ENCODE results near the gene SPRY4.

Gene SPRY4

GRCh38 chr5:142360051-142360498, 35.3 kb upstream of the SPRY4 start:
- ChIA-PET CTCF (no interaction called here), POLR2A (no interaction called here)
- TF ChIP-seq, protein P1, sequence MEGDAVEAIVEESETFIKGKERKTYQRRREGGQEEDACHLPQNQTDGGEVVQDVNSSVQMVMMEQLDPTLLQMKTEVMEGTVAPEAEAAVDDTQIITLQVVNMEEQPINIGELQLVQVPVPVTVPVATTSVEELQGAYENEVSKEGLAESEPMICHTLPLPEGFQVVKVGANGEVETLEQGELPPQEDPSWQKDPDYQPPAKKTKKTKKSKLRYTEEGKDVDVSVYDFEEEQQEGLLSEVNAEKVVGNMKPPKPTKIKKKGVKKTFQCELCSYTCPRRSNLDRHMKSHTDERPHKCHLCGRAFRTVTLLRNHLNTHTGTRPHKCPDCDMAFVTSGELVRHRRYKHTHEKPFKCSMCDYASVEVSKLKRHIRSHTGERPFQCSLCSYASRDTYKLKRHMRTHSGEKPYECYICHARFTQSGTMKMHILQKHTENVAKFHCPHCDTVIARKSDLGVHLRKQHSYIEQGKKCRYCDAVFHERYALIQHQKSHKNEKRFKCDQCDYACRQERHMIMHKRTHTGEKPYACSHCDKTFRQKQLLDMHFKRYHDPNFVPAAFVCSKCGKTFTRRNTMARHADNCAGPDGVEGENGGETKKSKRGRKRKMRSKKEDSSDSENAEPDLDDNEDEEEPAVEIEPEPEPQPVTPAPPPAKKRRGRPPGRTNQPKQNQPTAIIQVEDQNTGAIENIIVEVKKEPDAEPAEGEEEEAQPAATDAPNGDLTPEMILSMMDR (IDR thresholded peaks at IDR 0.05; ENCODE audit: control extremely low read depth, extremely low read depth, low read depth, missing control alignments), result no peak
- DNase-seq (ENCODE audit: extremely low spot score), result no peak

DNA sequence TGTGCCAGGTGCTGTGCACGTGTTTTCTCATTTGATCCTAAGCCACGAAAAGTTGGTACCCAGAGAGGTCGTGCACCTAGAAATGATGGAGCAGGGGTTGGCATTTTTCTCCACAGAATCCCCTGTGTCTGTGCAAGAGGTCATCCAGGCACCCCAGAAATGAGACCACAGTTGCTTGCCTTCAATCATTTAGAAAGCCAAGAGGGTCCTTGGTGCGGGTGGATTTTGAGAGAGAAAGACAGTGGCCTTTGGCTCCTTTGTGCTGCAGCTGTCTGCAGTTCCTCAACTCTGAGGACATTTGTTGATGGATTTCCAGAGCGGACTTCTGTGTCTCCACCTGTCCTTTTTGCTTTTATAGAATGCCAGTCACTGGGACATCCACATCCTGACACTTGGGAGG, 33.8 kb upstream of the SPRY4 start:
- no peak for DNase-seq (ENCODE audit: extremely low spot score)
- POLR2A ChIA-PET, result no interaction called here
- TF ChIP-seq, protein P1 (IDR thresholded peaks at IDR 0.05; ENCODE audit: control extremely low read depth, extremely low read depth, low read depth, missing control alignments), result no peak
- CTCF ChIA-PET, result no interaction called here

GRCh38 chr5:142358121-142358520, 33.3 kb upstream of the SPRY4 start:
- ChIA-PET CTCF (no interaction called here), POLR2A (interaction anchor here (0.6 kb wide), 1 partner anchor 426 kb away, joined by 3 read pairs; no protein-coding TSS in a partner anchor)
- TF ChIP-seq, protein P1 (IDR thresholded peaks at IDR 0.05; ENCODE audit: control extremely low read depth, extremely low read depth, low read depth, missing control alignments), result no peak
- no peak for DNase-seq (ENCODE audit: extremely low spot score)

- CTCF ChIA-PET, result no interaction called here
- DNase-seq (ENCODE audit: extremely low spot score), result no peak
- TF ChIP-seq, protein P1 (IDR thresholded peaks at IDR 0.05; ENCODE audit: control extremely low read depth, extremely low read depth, low read depth, missing control alignments), result no peak
- POLR2A ChIA-PET, result interaction anchor here (0.6 kb wide), 1 partner anchor 425 kb away, joined by 3 read pairs; no protein-coding TSS in a partner anchor
Observed at GRCh38 chr5:142357469-142358090, 32.8 kb upstream of the SPRY4 start.

DNA sequence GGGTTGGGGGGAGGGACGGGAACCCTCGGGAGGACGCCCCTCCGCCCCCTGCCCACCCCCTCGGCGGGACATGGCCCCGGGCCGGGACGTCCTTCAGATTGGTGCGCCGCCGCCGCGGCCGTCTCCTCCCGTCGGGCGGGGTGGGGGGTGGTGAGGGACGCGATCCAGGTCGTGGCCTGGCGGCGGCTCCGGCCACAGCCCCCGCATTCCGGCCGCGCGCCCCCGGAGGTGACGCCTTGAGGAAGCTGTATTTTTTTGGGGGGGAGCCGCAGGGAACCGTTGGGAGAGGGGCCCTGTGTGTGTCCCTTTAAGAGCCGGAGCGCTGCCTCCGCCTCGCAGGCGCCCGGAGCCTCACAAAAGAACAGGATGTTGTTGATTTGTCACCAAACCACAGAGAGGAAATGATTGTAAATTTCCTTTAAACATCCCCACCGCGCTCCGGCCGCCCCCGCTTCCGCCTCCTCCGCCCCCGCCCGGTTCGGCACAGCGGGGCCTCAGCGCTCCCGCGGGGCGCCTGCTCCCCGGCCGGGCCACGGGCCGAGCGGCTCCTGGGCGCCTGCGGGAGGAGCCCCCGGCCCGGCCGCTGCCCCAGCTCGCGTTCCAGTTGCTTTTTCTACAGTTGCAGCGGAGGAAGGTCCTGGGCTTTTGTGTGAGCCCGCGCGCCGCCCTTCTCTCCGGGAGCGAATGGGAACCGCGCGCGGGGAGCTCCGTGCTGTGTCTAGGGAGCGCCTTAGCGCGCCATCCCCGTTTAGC, 32.1 kb upstream of the SPRY4 start:
- ChIA-PET CTCF (no interaction called here), POLR2A (interaction anchor here (0.7 kb wide), 1 partner anchor 442 kb away, joined by 3 read pairs; no protein-coding TSS in a partner anchor)

GRCh38 chr5:142356349-142356715, 31.5 kb upstream of the SPRY4 start:
- ChIA-PET POLR2A (interaction anchor here (0.7 kb wide), 1 partner anchor 442 kb away, joined by 3 read pairs; no protein-coding TSS in a partner anchor), CTCF (no interaction called here)
- no peak for DNase-seq (ENCODE audit: extremely low spot score)
- TF ChIP-seq, protein P1 (IDR thresholded peaks at IDR 0.05; ENCODE audit: control extremely low read depth, extremely low read depth, low read depth, missing control alignments), result no peak

More for the DNA sequence above, 32.1 kb upstream of the SPRY4 start:
- peak; percentile 92 for DNase-seq (ENCODE audit: extremely low spot score)
- TF ChIP-seq, protein P1 (IDR thresholded peaks at IDR 0.05; ENCODE audit: control extremely low read depth, extremely low read depth, low read depth, missing control alignments), result peak; percentile 0

Measured in GM10248 (cell line).